Endodermal cell (in vitro differentiated cells): ENCODE measurements around the gene LANCL2. TPM values are rescaled to one million over a fixed set of nuclear protein-coding genes. Genes with fewer than 3 reads are reported as not detected.

Experiments
- DNase-seq: peaks from one replicate; pipeline ENCODE4 v3.0.0-alpha.2; 2017
- H3K27ac ChIP-seq: 2 replicates; pipeline ENCODE4 v1.5.1; 2013; ENCODE audit warnings: mild to moderate bottlenecking, low read depth, low read length, moderate library complexity
- H3K27me3 ChIP-seq: 2 replicates; pipeline ENCODE4 v1.6.1; 2013; ENCODE audit warnings: mild to moderate bottlenecking, low read length, moderate library complexity; ENCODE audit not compliant: insufficient read depth, control insufficient read depth, poor library complexity, severe bottlenecking
- H3K36me3 ChIP-seq: 2 replicates; pipeline ENCODE4 v1.7.0; 2013; ENCODE audit warnings: mild to moderate bottlenecking, low read length, moderate library complexity; ENCODE audit not compliant: control insufficient read depth, insufficient read depth
- H3K4me1 ChIP-seq: one replicate; pipeline ENCODE4 v1.7.0; 2013; ENCODE audit warnings: low read length; ENCODE audit not compliant: control insufficient read depth, insufficient read depth
- H3K4me3 ChIP-seq: 2 replicates; pipeline ENCODE4 v1.5.1; 2013; ENCODE audit warnings: mild to moderate bottlenecking, low read length, moderate library complexity
- H3K9ac ChIP-seq: 2 replicates; pipeline ENCODE4 v1.6.1; 2013; ENCODE audit warnings: mild to moderate bottlenecking, low read length, moderate library complexity; ENCODE audit not compliant: poor library complexity, severe bottlenecking; ENCODE audit errors: extremely low read depth
- H3K9me3 ChIP-seq: 2 replicates; pipeline ENCODE4 v1.6.1; 2013; ENCODE audit warnings: mild to moderate bottlenecking, low read length, moderate library complexity; ENCODE audit not compliant: control insufficient read depth
- H3K27ac Mint-ChIP-seq: 2 replicates; pipeline ENCODE4 v1.8.0; 2020; ENCODE audit warnings: mixed read lengths
- H3K27me3 Mint-ChIP-seq: 2 replicates; pipeline ENCODE4 v1.8.0; 2021; ENCODE audit warnings: mild to moderate bottlenecking, mixed read lengths; ENCODE audit not compliant: insufficient read depth
- H3K36me3 Mint-ChIP-seq: 2 replicates; pipeline ENCODE4 v1.8.0; 2020; ENCODE audit warnings: low read depth, mixed read lengths
- H3K4me1 Mint-ChIP-seq: 2 replicates; pipeline ENCODE4 v1.8.0; 2020; ENCODE audit warnings: mixed read lengths
- H3K4me3 Mint-ChIP-seq: 2 replicates; pipeline ENCODE4 v1.8.0; 2020; ENCODE audit warnings: mild to moderate bottlenecking, moderate library complexity, mixed read lengths
- H3K9me3 Mint-ChIP-seq: 2 replicates; pipeline ENCODE4 v1.8.0; 2020; ENCODE audit warnings: mild to moderate bottlenecking, mixed read lengths
- WGBS, 2 experiments: methylation state at CpG; one replicate each; pipeline versions ENCODE4 v1.1.5 to v1.1.7; 2013; ENCODE audit warnings: missing lambda C conversion rate in 2 of 2, mixed read lengths in 1 of 2; ENCODE audit not compliant: insufficient coverage in 1 of 2, insufficient read length in 1 of 2; 5-methylcytosine and 5-hydroxymethylcytosine counted together
- total RNA-seq, 2 donors: library from RNA; stranded (reverse); fragmentation: NEBNext Ultra II Directional in 1 of 2; extraction: Animal tissue kit (Norgen Biotek cat#: 25700) in 1 of 2; gene quantifications; 2 replicates in 1 of 2; 3 replicates in 1 of 2; pipeline ENCODE4 v1.2.1, GENCODE V29; 2021
- TF ChIP-seq, protein P1 (sequence below): fragments of 200-600 bp; sonication (generic); conservative IDR thresholded peaks from 2 replicates; pipeline ENCODE4 v1.5.0; 2021; ENCODE audit warnings: antibody characterized with exemption, mild to moderate bottlenecking

LANCL2 gene
- total RNA-seq, 2 donors from 2014 or later = 9.4 to 17.7 TPM

DNA sequence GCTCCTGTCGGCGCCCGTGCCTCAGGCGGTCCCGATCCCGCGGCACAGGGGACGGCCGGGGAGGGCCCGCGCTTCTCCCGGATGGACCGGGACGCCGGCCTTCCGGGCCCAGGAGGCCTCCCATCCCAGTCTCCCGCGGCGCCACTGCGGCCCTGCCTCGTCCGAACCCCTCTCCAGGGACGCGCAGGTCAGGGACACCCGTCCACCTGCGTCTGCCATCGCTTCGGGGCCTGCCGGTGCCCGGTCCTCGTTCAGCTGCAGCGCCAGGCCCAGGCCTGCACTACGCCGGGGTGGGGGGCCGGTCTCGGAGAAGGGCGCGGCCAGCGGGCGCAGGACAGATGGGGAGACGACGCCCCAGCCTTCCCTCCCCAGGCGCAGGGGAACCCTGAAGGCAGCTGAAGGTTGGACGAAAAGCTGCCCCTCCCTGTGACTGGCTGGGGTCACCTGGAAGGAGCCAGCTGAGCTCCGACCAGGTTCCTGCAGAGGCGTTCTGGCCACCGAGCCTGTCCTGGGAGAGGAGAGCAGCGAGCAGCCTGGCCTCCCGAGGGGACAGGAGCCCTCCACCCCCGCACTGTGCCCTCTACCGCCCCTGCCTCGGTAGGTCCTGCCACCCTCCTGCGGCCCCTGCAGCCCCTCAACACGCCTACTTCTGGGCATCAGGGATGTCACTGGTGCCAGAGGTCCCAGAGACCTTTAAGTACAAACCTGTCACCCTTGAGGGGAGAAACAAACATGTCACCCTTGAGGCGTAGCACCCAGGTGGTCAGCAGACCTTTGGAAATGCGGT, 84.3 kb downstream of the LANCL2 start:
- 92 to 98% methylated on average over 50 to 56 of the region's 56 CpGs for WGBS, 2 experiments

DNA sequence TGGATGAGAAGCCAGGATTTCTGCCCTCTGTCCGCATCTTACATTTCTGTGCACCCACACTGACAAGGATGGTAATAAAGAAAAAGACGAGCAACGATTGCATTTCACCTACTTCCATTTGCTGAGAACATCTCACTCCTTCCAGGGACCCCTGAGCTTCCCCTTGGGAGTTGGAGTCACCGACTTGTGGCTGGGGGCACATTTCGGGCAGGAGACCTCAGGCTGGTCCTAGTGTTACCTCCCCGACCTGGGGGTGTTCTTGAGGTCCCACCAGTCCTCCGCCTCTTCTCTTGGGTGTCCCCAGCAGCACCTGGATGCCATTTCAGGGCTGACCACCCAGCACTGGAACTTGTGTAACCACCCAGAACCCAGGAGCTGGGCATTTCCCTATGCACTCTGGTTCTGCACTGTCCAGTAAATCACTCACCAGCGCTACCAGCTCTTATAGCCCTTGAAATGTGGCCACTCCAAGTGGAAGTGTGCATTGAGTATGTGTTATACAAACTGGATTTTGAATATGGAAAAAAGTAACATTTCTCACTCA, 84.9 kb downstream of the LANCL2 start:
- no peaks in the 10 kb centered on the region for H3K27me3 Mint-ChIP-seq
- H3K36me3 ChIP-seq = no peaks in the 10 kb centered on the region
- DNase-seq = no peak
- WGBS, 2 experiments = 91 to 100% methylated on average over 4 to 8 of the region's 8 CpGs
- no peak overlapping the region for H3K27ac ChIP-seq
- H3K9me3 ChIP-seq = no peaks in the 10 kb centered on the region
- TF ChIP-seq, protein P1, sequence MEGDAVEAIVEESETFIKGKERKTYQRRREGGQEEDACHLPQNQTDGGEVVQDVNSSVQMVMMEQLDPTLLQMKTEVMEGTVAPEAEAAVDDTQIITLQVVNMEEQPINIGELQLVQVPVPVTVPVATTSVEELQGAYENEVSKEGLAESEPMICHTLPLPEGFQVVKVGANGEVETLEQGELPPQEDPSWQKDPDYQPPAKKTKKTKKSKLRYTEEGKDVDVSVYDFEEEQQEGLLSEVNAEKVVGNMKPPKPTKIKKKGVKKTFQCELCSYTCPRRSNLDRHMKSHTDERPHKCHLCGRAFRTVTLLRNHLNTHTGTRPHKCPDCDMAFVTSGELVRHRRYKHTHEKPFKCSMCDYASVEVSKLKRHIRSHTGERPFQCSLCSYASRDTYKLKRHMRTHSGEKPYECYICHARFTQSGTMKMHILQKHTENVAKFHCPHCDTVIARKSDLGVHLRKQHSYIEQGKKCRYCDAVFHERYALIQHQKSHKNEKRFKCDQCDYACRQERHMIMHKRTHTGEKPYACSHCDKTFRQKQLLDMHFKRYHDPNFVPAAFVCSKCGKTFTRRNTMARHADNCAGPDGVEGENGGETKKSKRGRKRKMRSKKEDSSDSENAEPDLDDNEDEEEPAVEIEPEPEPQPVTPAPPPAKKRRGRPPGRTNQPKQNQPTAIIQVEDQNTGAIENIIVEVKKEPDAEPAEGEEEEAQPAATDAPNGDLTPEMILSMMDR = no peak
- H3K4me1 Mint-ChIP-seq = peaks cover 4% of the 10 kb centered on the region
- no peaks in the 10 kb centered on the region for H3K4me1 ChIP-seq
- no peak overlapping the region for H3K4me3 ChIP-seq
- no peak overlapping the region for H3K27ac Mint-ChIP-seq
- H3K4me3 Mint-ChIP-seq = no peak overlapping the region
- H3K9me3 Mint-ChIP-seq = no peaks in the 10 kb centered on the region
- no peaks in the 10 kb centered on the region for H3K27me3 ChIP-seq
- no peaks in the 10 kb centered on the region for H3K36me3 Mint-ChIP-seq
- H3K9ac ChIP-seq = no peak overlapping the region

More for the DNA sequence above, 84.3 kb downstream of the LANCL2 start:
- Mint-ChIP-seq H3K9me3 (no peaks in the 10 kb centered on the region), H3K27ac (no peak overlapping the region), H3K27me3 (no peaks in the 10 kb centered on the region), H3K36me3 (no peaks in the 10 kb centered on the region), H3K4me1 (no peaks in the 10 kb centered on the region), H3K4me3 (no peak overlapping the region)
- Histone ChIP-seq H3K27me3 (no peaks in the 10 kb centered on the region), H3K9me3 (no peaks in the 10 kb centered on the region), H3K9ac (no peak overlapping the region), H3K27ac (no peak overlapping the region), H3K4me1 (no peaks in the 10 kb centered on the region), H3K36me3 (no peaks in the 10 kb centered on the region), H3K4me3 (no peak overlapping the region)
- TF ChIP-seq, protein P1 = no peak
- DNase-seq = no peak

DNA sequence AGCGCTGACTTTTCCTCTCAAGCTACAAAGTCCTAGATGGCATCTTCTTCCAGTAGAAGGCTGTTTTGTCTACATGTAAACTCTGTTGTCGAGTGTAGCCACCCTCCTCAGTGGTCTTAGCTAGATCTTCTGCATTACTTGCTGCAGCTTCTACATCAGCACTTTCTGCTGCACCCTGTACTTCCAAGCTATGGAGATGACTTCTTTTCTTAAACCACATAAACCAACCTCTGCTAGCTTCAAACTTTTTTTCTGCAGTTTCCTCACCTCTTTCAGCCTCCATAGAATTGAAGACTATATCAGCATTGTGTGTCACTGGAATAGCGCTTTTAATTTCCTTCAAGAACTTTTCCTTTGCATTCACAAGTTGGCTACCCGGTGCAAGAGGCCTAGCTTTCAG, 87.8 kb downstream of the LANCL2 start:
- H3K36me3 ChIP-seq = no peaks in the 10 kb centered on the region
- peaks cover 7% of the 10 kb centered on the region for H3K9me3 ChIP-seq
- Mint-ChIP-seq H3K4me3 (no peak overlapping the region), H3K9me3 (peaks cover 19% of the 10 kb centered on the region), H3K36me3 (peaks cover 1% of the 10 kb centered on the region), H3K4me1 (peaks cover 5% of the 10 kb centered on the region), H3K27me3 (no peaks in the 10 kb centered on the region), H3K27ac (no peak overlapping the region)
- DNase-seq = no peak
- no peak overlapping the region for H3K27ac ChIP-seq
- no peaks in the 10 kb centered on the region for H3K27me3 ChIP-seq
- H3K4me1 ChIP-seq = no peaks in the 10 kb centered on the region
- TF ChIP-seq, protein P1 = no peak
- no peak overlapping the region for H3K4me3 ChIP-seq
- no peak overlapping the region for H3K9ac ChIP-seq
- WGBS, 2 experiments = 86 to 94% methylated on average over 3 to 4 of the region's 4 CpGs
